Keratinocyte (primary cell): Measurements from ENCODE around the gene LILRA6. TPM values are rescaled to one million over a fixed set of nuclear protein-coding genes. Genes with fewer than 3 reads are reported as not detected.

Experiments used
- DNase-seq: peaks from one replicate; pipeline ENCODE4 v3.0.0-alpha.2; 2011; ENCODE audit warnings: low read depth, missing footprints, low spot score
- FAIRE-seq: peaks from 2 replicates; lab custom pipeline; 2011; peaks lifted over from hg19 to GRCh38; lab: Jason Lieb, UNC
- H2AFZ ChIP-seq: 2 replicates; pipeline ENCODE4 v1.6.0; 2012; ENCODE audit warnings: low read length, control low read depth, inconsistent platforms; ENCODE audit not compliant: control insufficient read depth
- H3K27ac ChIP-seq: 2 replicates; pipeline ENCODE4 v1.5.1; 2011; ENCODE audit warnings: low read length; ENCODE audit not compliant: control insufficient read depth, insufficient read depth
- H3K27me3 ChIP-seq: 3 replicates; pipeline ENCODE4 v1.6.0; 2011; ENCODE audit warnings: low read length; ENCODE audit not compliant: control insufficient read depth, insufficient read depth; ENCODE audit errors: extremely low read depth
- H3K36me3 ChIP-seq, 2 experiments: 2 replicates in 1 of 2; 3 replicates in 1 of 2; pipeline ENCODE4 v1.5.1; 2011; ENCODE audit warnings: low read length in 2 of 2, mild to moderate bottlenecking in 1 of 2; ENCODE audit not compliant: control insufficient read depth in 2 of 2, insufficient read depth in 2 of 2; ENCODE audit errors: extremely low read depth in 1 of 2
- H3K4me1 ChIP-seq: 3 replicates; pipeline ENCODE4 v1.5.1; 2011; ENCODE audit warnings: low read length; ENCODE audit not compliant: control insufficient read depth, insufficient read depth; ENCODE audit errors: extremely low read depth
- H3K4me2 ChIP-seq: 3 replicates; pipeline ENCODE4 v1.6.0; 2011; ENCODE audit warnings: low read depth, low read length; ENCODE audit not compliant: control insufficient read depth, insufficient read depth; ENCODE audit errors: extremely low read depth
- H3K4me3 ChIP-seq, 3 experiments: fragments of 200-600 bp in 1 of 3; sonication (generic) in 1 of 3; 2 replicates in 2 of 3; 3 replicates in 1 of 3; pipeline ENCODE4 v1.5.1; 2011 to 2016; ENCODE audit warnings: low read length in 3 of 3, mild to moderate bottlenecking in 3 of 3, control low read depth in 2 of 3, inconsistent platforms in 1 of 3, low read depth in 1 of 3, mixed read lengths in 1 of 3, mixed run types in 1 of 3, moderate library complexity in 1 of 3; ENCODE audit not compliant: control insufficient read depth in 2 of 3, insufficient read depth in 2 of 3; ENCODE audit errors: extremely low read depth in 1 of 3
- H3K79me2 ChIP-seq: 2 replicates; pipeline ENCODE4 v1.6.0; 2012; ENCODE audit warnings: low read length; ENCODE audit not compliant: control insufficient read depth, insufficient read depth
- H3K9ac ChIP-seq: 3 replicates; pipeline ENCODE4 v1.6.0; 2011; ENCODE audit warnings: low read length; ENCODE audit not compliant: control insufficient read depth, insufficient read depth; ENCODE audit errors: extremely low read depth
- H3K9me1 ChIP-seq: 3 replicates; pipeline ENCODE4 v1.6.0; 2011; ENCODE audit warnings: low read length; ENCODE audit not compliant: control insufficient read depth, insufficient read depth; ENCODE audit errors: extremely low read depth
- H3K9me3 ChIP-seq: 2 replicates; pipeline ENCODE4 v1.5.1; 2012; ENCODE audit warnings: low read depth, low read length; ENCODE audit not compliant: control insufficient read depth
- H4K20me1 ChIP-seq: 3 replicates; pipeline ENCODE4 v1.6.0; 2011; ENCODE audit warnings: low read length; ENCODE audit not compliant: control insufficient read depth, insufficient read depth; ENCODE audit errors: extremely low read depth
- EZH2 ChIP-seq: IDR thresholded peaks from one replicate; pipeline ENCODE4 v1.6.1; 2012; ENCODE audit warnings: inconsistent platforms, mild to moderate bottlenecking, low read length, moderate library complexity
- dilution Hi-C: fragments of 300-500 bp; cut with MboI; formaldehyde crosslinking; loops from one replicate; pipeline ENCODE4 v1.7.0; 2020; ENCODE audit warnings: low sequenced_read_pairs; ENCODE audit not compliant: extremely low pct_ligation_motif_present
- polyA plus RNA-seq, 5 experiments: library from polyadenylated mRNA; depleted of rRNA in 3 of 5; stranded (reverse) in 3 of 5; stranded (forward) in 1 of 5; unstranded in 1 of 5; fragments of >200 nt; gene quantifications; 1 replicate in 1 of 5; 2 replicates in 3 of 5; 3 replicates in 1 of 5; pipeline versions ENCODE4 v1.2.1 to v1.2.3, GENCODE V29; 2011 to 2012; ENCODE audit warnings: missing spikeins in 2 of 5, low read depth in 1 of 5, low replicate concordance in 1 of 5
- TF ChIP-seq, protein P1 (sequence below), 3 experiments: IDR thresholded peaks in 1 of 3; conservative IDR thresholded peaks in 1 of 3; optimal IDR thresholded peaks in 1 of 3; 2 replicates in 2 of 3; 3 replicates in 1 of 3; pipeline versions ENCODE3 to v1.5.1; 2011; ENCODE audit warnings: low read length in 3 of 3, mild to moderate bottlenecking in 3 of 3, moderate library complexity in 2 of 3, control low read depth in 1 of 3, inconsistent platforms in 1 of 3; ENCODE audit not compliant: insufficient read depth in 2 of 3; ENCODE audit errors: extremely low read depth in 1 of 3

The LILRA6 gene
- polyA plus RNA-seq, 1 donor (not counting 4 experiments of a cell fraction or from before 2014, with no cell fraction given) = not detected

DNA sequence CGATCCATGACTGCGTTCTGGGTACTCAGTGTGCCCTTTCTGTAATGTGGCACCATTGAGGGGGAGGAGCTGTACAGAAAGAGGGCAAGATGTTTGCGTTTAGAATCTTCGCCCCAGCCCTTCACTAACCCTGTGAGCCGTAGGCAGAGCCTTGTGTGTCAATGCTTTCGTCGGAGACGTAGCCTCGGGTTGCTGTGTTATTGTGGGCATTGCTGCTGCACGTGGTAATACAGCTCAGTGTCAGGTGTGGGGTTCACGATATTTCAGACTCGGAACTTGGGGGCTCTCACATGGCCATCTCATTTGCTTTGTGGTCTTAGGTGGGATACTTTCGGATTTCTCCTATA lies 35.8 kb downstream of the LILRA6 start:
- H3K27ac ChIP-seq = no peak overlapping the region
- H3K4me3 ChIP-seq = no peak overlapping the region
- no peak overlapping the region for H2AFZ ChIP-seq
- no peak overlapping the region for H3K4me2 ChIP-seq
- peaks cover 64% of the 10 kb centered on the region for H4K20me1 ChIP-seq
- no peak for TF ChIP-seq EZH2
- TF ChIP-seq, protein P1, sequence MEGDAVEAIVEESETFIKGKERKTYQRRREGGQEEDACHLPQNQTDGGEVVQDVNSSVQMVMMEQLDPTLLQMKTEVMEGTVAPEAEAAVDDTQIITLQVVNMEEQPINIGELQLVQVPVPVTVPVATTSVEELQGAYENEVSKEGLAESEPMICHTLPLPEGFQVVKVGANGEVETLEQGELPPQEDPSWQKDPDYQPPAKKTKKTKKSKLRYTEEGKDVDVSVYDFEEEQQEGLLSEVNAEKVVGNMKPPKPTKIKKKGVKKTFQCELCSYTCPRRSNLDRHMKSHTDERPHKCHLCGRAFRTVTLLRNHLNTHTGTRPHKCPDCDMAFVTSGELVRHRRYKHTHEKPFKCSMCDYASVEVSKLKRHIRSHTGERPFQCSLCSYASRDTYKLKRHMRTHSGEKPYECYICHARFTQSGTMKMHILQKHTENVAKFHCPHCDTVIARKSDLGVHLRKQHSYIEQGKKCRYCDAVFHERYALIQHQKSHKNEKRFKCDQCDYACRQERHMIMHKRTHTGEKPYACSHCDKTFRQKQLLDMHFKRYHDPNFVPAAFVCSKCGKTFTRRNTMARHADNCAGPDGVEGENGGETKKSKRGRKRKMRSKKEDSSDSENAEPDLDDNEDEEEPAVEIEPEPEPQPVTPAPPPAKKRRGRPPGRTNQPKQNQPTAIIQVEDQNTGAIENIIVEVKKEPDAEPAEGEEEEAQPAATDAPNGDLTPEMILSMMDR (optimal IDR thresholded peaks at IDR 0.05 in 1 of 3, IDR thresholded peaks at IDR 0.05 in 1 of 3, conservative IDR thresholded peaks at IDR 0.05 in 1 of 3; ENCODE audit: extremely low read depth in 1 of 3, insufficient read depth in 2 of 3, low read length in 3 of 3) = no peak
- H3K9ac ChIP-seq = no peak overlapping the region
- H3K27me3 ChIP-seq = no peaks in the 10 kb centered on the region
- H3K9me1 ChIP-seq = peaks cover 2% of the 10 kb centered on the region
- FAIRE-seq = no peak
- H3K9me3 ChIP-seq = no peaks in the 10 kb centered on the region
- H3K79me2 ChIP-seq = peaks cover 52% of the 10 kb centered on the region
- peaks cover 20% of the 10 kb centered on the region for H3K4me1 ChIP-seq
- no peak for DNase-seq
- peaks cover 41 to 57% of the 10 kb centered on the region in 2 experiments for H3K36me3 ChIP-seq
- dilution Hi-C loops = no loop called here

DNA sequence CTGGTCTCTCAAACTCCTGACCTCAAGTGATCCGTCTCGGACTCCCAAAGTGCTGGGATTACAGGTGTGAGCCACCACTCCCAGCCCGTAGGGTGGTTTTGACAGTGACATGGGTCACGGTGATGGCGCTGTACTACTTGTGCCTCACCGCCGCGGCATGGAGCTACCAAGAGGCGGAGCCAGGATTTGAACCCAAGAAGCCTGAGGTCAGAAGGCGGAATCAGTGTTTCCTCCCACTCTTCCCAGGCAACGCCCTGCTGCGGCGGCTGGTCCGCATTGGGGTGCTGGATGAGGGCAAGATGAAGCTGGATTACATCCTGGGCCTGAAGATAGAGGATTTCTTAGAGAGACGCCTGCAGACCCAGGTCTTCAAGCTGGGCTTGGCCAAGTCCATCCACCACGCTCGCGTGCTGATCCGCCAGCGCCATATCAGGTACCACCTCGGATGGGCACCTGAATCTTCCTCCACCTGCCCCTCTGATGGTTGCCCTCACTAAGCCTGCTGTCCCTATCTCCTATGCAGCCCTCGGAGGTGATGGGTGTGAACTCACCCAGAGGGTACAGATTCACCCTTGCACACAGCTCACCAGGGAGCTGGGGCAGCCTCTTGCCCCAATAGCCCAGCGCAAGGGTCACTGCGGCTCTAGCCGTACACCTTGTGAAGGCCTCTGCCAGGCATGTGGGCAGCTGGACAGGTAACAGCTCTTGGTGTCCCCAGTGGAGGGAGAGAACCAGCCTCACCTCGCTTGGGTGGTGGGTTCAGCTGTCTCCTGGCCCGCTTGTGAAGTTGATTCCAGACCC lies 36.4 kb downstream of the LILRA6 start:
- H3K4me3 ChIP-seq = no peak overlapping the region
- no peak overlapping the region for H2AFZ ChIP-seq
- no peak overlapping the region for H3K9ac ChIP-seq
- peaks cover 45 to 62% of the 10 kb centered on the region in 2 experiments for H3K36me3 ChIP-seq
- peaks cover 2% of the 10 kb centered on the region for H3K9me1 ChIP-seq
- TF ChIP-seq, protein P1 (optimal IDR thresholded peaks at IDR 0.05 in 1 of 3, IDR thresholded peaks at IDR 0.05 in 1 of 3, conservative IDR thresholded peaks at IDR 0.05 in 1 of 3; ENCODE audit: extremely low read depth in 1 of 3, insufficient read depth in 2 of 3, low read length in 3 of 3) = no peak
- TF ChIP-seq EZH2 = no peak
- peaks cover 57% of the 10 kb centered on the region for H3K79me2 ChIP-seq
- no peaks in the 10 kb centered on the region for H3K9me3 ChIP-seq
- H4K20me1 ChIP-seq = peaks cover 70% of the 10 kb centered on the region
- peaks cover 22% of the 10 kb centered on the region for H3K4me1 ChIP-seq
- dilution Hi-C loops = no loop called here
- H3K27ac ChIP-seq = no peak overlapping the region
- H3K27me3 ChIP-seq = no peaks in the 10 kb centered on the region
- DNase-seq (no peak), FAIRE-seq (no peak)
- H3K4me2 ChIP-seq = no peak overlapping the region
